ENCODE measurements around the gene AARS2. TPM values are rescaled to one million over a fixed set of nuclear protein-coding genes. Genes with fewer than 3 reads are reported as not detected.

The AARS2 gene
- total and polyA plus RNA-seq, 4 donors: 1.9 to 9.6 (median 6.9) TPM

GRCh38 chr6:44342489-44342888, 29.3 kb upstream of the AARS2 start, which contains the start of gene SPATS1:
Gene SPATS1 (plus strand): TSS chr6:44342650. CDS start chr6:44343096, 446 bp downstream.
- TF ChIP-seq TAF1 (conservative IDR thresholded peaks at IDR 0.05) (no peak), REST (IDR thresholded peaks at IDR 0.05) (no peak), FOXA1 (IDR thresholded peaks at IDR 0.05) (no peak), CTCF (IDR thresholded peaks at IDR 0.05; ENCODE audit: low read depth, low read length, missing input control) (no peak), ZBTB33 (IDR thresholded peaks at IDR 0.05) (no peak)
- H3K27me3 ChIP-seq (ENCODE audit: control insufficient read depth in 4 of 4, insufficient read depth in 4 of 4, low read length in 3 of 4): no peaks in the 10 kb centered on the region
- peak within 1 kb of the TSS in 1 of 3 donors; percentile 8 for H3K4me3 ChIP-seq (ENCODE audit: low read depth in 1 of 3, low read length in 3 of 3)

GRCh38 chr6:44342052-44342451, 28.9 kb upstream of the AARS2 start:
- Histone ChIP-seq H3K36me3 (ENCODE audit: control insufficient read depth in 4 of 4, insufficient read depth in 3 of 4, low read depth in 1 of 4, low read length in 3 of 4) (no peaks in the 10 kb centered on the region), H3K4me3 (ENCODE audit: low read depth in 1 of 3, low read length in 3 of 3) (peak overlapping the region in 1 of 3 donors; percentile 8), H3K9ac (ENCODE audit: low read depth in 1 of 2, low read length in 2 of 2) (no peak overlapping the region), H3K4me1 (ENCODE audit: control insufficient read depth in 4 of 4, insufficient read depth in 4 of 4, low read length in 3 of 4) (peaks cover 0 to 24% (median 16%) of the 10 kb centered on the region in 4 donors), H3K9me3 (ENCODE audit: control insufficient read depth in 4 of 4, low read length in 3 of 4) (no peaks in the 10 kb centered on the region), H3K27ac (ENCODE audit: low read depth in 1 of 2, low read length in 2 of 2) (no peak overlapping the region), H3K27me3 (ENCODE audit: control insufficient read depth in 4 of 4, insufficient read depth in 4 of 4, low read length in 3 of 4) (no peaks in the 10 kb centered on the region)
- WGBS: 62% methylated on average over 6 of the region's 6 CpGs
- no peak for DNase-seq (ENCODE audit: low spot score)
- no peak for TF ChIP-seq GABPA (IDR thresholded peaks at IDR 0.05 in 1 of 2, conservative IDR thresholded peaks at IDR 0.05 in 1 of 2)
- TF ChIP-seq ATF3 (IDR thresholded peaks at IDR 0.05): no peak
- TF ChIP-seq MAX (IDR thresholded peaks at IDR 0.05): no peak

More at GRCh38 chr6:44342489-44342888, 29.3 kb upstream of the AARS2 start, which contains the start of gene SPATS1:
- H3K36me3 ChIP-seq (ENCODE audit: control insufficient read depth in 4 of 4, insufficient read depth in 3 of 4, low read depth in 1 of 4, low read length in 3 of 4): no peaks in the 10 kb centered on the region
- no peaks in the 10 kb centered on the region for H3K9me3 ChIP-seq (ENCODE audit: control insufficient read depth in 4 of 4, low read length in 3 of 4)
- WGBS: 22% methylated on average over 31 of the region's 31 CpGs
- no peak within 1 kb of the TSS for H3K27ac ChIP-seq (ENCODE audit: low read depth in 1 of 2, low read length in 2 of 2)
- H3K4me1 ChIP-seq (ENCODE audit: control insufficient read depth in 4 of 4, insufficient read depth in 4 of 4, low read length in 3 of 4): peaks cover 0 to 24% (median 16%) of the 10 kb centered on the region in 4 donors
- no peak within 1 kb of the TSS for H3K9ac ChIP-seq (ENCODE audit: low read depth in 1 of 2, low read length in 2 of 2)
- peak; percentile 36 for DNase-seq (ENCODE audit: low spot score)
